ENCODE data around the gene SH3PXD2A.
"Not testable (repeated sequence)": the region's sequence is repeated elsewhere in the genome, so short reads cannot be mapped to it uniquely, and the experiment has no call there.

The SH3PXD2A gene

GRCh38 chr10:103849212-103849877 is 6.0 kb downstream of the SH3PXD2A start:
- DNase-seq = no peak

- no peak for DNase-seq
These were observed 7.4 kb downstream of the SH3PXD2A start for GRCh38 chr10:103847909-103848468.

DNA sequence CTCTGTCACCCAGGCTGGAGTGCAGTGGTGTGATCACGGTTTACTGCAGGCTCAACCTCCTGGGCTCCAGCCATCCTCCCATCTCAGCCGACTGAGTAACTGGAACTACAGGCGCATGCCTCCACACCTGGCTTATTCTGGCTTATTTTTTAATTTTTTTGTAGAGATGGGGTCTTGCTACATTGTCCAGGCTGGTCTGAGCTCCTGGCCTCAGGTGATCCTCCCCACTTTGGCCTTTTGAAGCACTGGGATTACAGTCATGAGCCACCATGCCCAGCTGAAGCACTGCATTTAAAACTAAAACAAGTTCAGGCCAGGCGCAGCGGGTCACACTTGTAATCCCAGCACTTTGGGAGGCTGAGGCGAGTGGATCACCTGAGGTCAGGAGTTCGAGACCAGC is 8.0 kb downstream of the SH3PXD2A start:
- DNase-seq = no peak

DNA sequence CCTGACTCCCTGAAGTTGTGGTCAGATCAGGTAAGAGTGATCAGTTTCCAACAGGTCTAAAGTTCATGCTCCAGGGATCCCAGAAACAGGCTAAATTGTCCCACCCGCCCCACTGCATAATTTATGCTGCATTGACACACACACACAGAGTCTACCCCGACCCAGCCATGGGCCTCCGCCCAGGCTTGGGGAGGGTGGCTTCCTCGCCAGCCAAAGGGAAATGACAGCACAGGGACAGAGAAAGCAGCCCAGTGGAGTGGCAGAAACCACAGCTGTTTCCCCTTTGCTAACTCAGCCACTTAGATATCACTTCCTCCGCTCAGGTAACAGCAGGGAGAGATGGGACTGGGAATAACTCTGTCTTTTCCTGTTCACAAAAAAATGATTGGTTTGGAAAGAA is 9.4 kb downstream of the SH3PXD2A start:
- DNase-seq = peak; percentile 35

GRCh38 chr10:103845346-103845745 is 10.0 kb downstream of the SH3PXD2A start:
- not testable (repeated sequence) for DNase-seq

GRCh38 chr10:103843854-103844570 is 11.4 kb downstream of the SH3PXD2A start:
- DNase-seq = no peak

- no peak for DNase-seq
These were observed 12.3 kb downstream of the SH3PXD2A start for GRCh38 chr10:103843045-103843444.

GRCh38 chr10:103842605-103843004 is 12.8 kb downstream of the SH3PXD2A start:
- no peak for DNase-seq

DNA sequence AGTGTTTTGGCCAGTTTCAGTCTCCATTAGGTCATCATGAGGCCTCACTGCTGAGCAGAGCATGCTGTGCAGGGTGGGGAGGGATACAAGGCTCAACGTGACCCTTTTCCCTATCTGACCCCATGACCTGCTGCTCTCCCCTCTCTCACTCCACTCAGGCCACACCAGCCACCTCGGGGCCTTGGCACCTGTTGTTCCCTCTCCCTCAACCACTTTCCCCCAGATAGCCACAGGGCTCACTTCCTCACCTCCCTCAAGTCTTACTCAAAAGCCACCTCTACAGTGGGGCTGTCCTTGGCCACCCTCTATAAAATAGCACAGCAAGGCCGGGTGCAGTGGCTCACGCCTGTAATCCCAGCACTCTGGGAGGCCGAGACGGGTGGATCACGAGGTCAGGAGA is 13.9 kb downstream of the SH3PXD2A start:
- no peak for DNase-seq

- no peak for DNase-seq
These were observed 14.7 kb downstream of the SH3PXD2A start for GRCh38 chr10:103840740-103841070.

GRCh38 chr10:103839872-103840739 is 15.3 kb downstream of the SH3PXD2A start:
- DNase-seq = no peak

DNA sequence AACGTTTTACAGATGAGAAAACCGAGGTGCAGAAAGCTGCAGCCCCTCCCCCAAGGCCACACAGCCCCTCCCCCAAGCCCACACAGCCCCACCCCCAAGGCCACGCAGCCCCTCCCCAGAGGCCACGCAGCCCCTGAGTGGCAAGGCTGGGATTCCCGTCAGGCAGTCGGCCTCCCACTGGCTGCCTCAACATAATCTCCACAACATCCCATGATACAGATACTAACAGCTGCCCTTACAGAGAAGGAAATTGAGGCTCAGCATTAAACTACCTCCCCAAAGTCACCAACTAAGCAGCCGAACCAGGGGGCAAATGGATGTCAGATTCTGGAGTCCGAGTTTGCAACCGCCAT is 15.9 kb downstream of the SH3PXD2A start:
- no peak for DNase-seq

DNA sequence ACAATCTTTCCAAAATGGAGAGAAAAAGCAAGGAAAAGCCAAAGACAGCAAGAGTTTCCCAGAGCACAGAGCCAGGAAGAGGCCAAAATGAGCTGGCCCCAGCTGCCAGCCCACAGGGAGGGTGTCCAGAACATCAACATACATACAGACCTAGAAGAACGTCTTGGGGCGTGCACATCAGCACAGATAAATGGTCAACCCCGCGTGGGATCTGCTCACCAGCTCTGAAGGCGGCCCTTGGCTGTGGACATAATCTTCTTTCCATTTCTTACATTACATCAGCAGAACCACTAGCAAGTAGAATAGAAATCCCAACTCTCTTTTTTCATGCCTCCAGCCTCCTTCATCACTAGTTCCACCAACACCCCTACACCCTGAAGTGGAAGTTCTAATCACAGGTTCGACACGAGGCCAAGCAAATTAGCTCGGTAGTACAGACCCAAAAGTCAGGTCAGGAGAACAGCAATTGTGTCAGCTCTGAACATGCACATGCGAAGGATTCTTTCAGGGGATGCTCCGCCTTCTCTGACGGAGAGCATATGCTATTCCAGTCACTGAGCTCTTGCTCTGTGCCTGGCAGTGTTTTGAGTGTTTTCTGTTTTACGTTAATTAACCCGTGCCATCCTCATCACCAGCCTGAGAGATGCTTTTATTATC is 16.4 kb downstream of the SH3PXD2A start:
- no peak for DNase-seq

GRCh38 chr10:103838070-103838395 is 17.3 kb downstream of the SH3PXD2A start:
- DNase-seq = no peak

DNA sequence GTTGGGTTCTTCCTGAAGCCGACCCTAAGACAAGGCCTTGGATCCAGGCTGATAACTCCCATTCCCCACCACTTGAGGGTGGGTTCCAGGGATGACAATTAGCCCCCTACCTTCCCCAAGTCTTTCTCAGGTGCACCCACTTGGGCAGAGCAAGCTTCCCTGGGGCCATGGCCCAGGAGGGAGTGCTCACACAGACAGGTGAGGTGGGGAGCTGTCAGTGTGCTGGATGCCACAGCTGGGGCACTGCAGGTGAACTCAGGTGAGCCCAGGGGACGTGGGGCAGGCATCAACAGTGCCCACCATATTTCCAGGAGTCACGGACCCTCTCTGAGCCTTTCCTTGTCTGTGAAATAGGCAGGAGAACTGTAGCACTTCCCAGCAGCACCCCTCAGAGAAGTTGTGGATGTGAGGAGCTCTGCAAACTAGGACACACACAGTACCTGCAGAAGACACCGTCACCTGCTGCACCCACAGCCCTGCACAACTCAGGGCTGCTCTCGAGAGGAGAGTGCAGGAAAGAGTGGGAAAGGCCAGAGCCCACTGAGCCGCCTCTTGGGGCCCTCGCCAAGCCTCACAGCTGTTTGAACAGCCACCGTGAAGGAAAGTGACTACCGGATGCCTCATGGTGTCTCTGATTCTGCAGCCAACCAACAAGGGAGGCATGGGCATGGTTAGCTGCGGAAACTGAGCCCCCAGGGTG is 17.9 kb downstream of the SH3PXD2A start:
- DNase-seq = no peak

DNA sequence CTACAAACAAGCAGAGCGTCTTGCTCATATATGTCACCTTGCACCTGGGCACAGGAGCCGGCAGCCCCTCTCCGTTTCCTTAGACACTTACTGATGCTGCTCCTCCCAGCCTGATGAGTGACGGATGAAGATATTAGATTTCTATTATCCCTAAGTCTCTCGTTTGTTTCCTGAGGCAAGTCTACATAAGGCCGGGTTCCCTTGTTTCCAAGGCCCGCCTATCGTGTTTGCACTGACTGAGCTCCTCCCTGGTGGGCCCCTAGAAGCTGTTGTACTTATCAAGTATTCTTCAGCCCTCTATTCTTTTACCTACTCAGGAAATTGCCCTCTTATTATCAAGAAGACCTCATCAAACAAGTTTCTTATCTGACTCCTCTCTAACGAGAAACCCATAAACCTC is 18.5 kb downstream of the SH3PXD2A start:
- no peak for DNase-seq

DNA sequence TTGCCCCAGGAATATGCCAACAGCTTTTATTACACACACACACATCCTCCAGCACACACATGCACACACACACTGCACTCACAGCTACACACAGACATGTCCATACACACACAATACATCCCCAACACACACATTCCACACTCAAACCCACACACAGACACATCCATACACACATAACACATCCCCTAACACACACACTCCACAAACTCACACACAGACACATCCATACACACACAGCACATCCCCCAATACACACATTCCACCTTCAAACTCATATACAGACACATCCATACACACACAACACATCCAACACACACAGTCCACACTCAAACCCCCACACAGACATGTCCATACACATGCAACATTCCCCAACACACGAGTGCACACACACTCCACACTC is 19.1 kb downstream of the SH3PXD2A start:
- DNase-seq = no peak

DNA sequence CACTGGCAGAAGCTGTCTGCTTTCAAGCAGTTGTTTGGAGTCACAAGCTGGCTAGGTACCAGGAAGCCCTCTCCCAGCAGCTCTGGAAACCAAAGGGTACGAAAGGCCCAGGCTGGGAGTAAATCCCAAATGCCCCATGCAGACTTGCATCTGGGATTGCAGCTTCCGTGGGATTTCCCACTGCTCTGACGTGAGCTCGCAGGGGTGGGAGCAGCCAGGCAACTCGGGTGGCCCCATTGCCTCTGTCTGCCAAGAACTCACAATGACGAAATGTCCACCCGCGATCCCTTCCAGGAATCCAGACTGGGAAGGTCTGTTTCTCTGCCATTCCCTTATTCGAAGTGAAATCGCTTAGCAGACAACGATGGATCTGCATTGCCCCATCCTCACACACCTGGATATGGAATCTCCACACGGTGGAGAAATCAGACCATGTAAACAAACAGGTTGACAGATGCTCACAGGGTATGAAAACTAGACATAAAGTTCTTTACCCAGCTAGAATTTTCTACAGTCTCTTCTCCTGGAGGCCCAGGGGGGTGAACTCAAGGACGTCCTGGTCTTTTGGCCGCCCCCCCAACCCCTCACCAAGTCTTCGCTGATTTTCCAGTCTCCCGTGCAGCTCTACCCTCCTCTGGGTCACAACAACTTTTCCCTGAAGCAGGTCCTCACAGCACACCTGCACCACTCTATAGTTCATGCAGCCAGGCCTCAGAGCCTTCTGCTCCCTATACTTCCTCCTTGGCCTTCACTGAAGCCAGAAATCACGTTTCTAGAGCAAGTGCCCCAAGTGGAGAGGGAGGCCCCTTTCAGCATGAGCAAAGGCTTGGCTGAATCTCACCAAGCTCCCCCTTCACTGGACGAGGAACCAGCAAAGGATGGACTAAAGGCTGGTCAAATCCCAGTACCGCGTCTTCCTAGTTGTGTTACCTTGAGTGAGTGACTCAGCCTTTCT is 20.0 kb downstream of the SH3PXD2A start:
- DNase-seq = no peak

DNA sequence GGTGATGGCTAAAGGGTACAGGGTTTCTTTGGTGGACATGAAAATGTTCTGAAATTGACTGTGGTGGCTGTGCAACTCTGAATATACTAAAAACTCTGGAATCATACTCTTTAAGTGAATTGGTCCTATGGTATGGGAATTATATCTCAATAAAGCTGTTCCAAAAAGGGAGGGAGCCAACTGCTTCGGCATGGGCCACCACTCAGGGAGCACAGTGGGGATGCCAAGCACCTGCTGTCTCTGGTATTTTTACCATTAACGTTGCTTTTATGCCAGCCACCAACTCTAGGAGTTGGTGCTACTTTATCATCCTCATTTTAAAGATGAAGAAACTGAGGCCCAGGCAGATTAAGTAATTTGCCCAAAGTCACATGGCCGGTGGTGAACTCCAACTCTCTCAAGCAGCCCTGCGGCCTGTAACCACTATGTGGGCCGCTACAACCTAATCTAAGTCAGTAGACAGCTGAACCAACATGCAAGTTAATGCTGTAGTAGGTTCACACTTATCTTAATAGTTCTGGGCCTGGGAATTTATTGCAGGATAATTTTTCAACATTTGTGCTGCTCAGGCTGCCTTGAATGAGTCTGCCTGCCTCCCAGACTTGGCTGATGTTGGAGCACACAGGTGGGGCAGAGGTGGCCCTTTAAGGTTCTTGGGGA is 20.8 kb downstream of the SH3PXD2A start:
- no peak for DNase-seq

DNA sequence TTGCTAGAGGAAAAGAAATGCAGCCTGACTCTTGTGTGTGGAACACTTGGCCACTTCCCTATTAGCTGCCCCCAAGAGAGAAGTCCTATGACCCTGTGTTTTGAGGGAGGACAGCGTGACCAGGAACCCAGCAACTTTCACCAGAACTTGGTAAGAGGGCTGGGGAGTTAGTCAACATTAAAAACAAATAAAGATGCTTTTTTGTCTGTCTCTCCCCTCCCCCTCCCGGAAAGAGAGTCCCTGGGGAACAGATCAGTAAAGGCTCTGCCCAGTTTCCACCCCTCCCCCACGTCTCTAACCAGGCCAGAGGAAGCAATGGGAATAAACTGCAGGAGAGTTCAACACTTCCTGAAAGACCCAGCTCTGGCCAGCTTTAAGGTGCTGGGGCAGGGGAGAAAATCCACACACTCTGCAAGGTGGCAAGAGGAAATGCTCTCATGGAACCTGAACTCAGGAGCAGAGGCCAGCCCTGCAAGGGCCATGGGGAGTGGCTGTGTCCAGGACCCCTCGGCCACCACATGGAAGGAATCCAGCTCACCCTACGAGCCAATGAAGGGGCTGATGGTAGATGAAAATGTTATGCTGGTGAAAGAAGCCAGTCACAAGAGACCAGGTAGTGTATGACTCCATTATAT is 21.5 kb downstream of the SH3PXD2A start:
- no peak for DNase-seq
